ENCODE results near the gene PCDHA4.
"Not testable (repeated sequence)": the region's sequence is repeated elsewhere in the genome, so short reads cannot be mapped to it uniquely, and the experiment has no call there.

DNA sequence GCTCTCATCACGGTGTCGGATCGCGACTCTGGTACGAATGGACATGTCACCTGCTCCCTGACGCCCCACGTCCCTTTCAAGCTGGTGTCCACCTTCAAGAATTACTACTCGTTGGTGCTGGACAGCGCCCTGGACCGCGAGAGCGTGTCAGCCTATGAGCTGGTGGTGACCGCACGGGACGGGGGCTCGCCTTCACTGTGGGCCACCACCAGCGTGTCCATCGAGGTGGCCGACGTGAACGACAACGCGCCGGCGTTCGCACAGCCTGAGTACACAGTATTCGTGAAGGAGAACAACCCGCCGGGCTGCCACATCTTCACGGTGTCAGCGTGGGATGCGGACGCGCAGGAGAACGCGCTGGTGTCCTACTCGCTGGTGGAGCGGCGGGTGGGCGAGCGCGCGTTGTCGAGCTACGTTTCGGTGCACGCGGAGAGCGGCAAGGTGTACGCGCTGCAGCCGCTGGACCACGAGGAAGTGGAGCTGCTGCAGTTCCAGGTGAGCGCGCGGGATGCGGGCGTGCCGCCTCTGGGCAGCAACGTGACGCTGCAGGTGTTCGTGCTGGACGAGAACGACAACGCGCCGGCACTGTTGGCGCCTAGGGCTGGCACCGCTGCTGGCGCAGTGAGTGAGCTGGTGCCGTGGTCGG is 10.7 kb upstream of the PCDHA4 start:
- TF ChIP-seq CTCF, EP300 (IDR thresholded peaks at IDR 0.05): not testable (repeated sequence)

Data from upper lobe of left lung (tissue), 4 donors.